ENCODE results near the gene ZSWIM8.

ZSWIM8 gene

GRCh38 chr10:73744664-73744975, 40.8 kb upstream of the ZSWIM8 start:
- TF ChIP-seq NFRKB (IDR thresholded peaks at IDR 0.05) = no peak
- TF ChIP-seq SP1 (IDR thresholded peaks at IDR 0.05) = no peak
- TF ChIP-seq FOXA1 (IDR thresholded peaks at IDR 0.05) = no peak
- no peak for TF ChIP-seq ELF4 (IDR thresholded peaks at IDR 0.05)
- no peak for TF ChIP-seq BHLHE40 (IDR thresholded peaks at IDR 0.05; ENCODE audit: borderline replicate concordance)
- no peak for TF ChIP-seq CTBP1 (IDR thresholded peaks at IDR 0.05; ENCODE audit: borderline replicate concordance)
- no peak for TF ChIP-seq SUZ12 (IDR thresholded peaks at IDR 0.05)
- TF ChIP-seq TARDBP (IDR thresholded peaks at IDR 0.05) = no peak
- no peak for TF ChIP-seq ZNF384 (IDR thresholded peaks at IDR 0.05)
- no peak for TF ChIP-seq FOXK2 (IDR thresholded peaks at IDR 0.05)
- no peak for TF ChIP-seq L3MBTL2 (conservative IDR thresholded peaks at IDR 0.05)
- TF ChIP-seq FOXM1 (IDR thresholded peaks at IDR 0.05; ENCODE audit: borderline replicate concordance) = no peak
- DNase-seq (ENCODE audit: extremely low spot score) = peak; percentile 68
- POLR2A ChIA-PET = interaction anchor here (0.9 to 6.0 kb wide), 5 partner anchors 12 to 37 kb away, joined by 3 to 68 read pairs (median 10); partner anchors contain the start of gene CHCHD1
- CTCF ChIA-PET = interaction anchor here (0.6 to 0.9 kb wide), 2 partner anchors 11 to 206 kb away, joined by 3 to 6 read pairs; no protein-coding TSS in a partner anchor

GRCh38 chr10:73746721-73747120, 38.7 kb upstream of the ZSWIM8 start:
- TF ChIP-seq TARDBP (IDR thresholded peaks at IDR 0.05) = no peak
- TF ChIP-seq PKNOX1 (IDR thresholded peaks at IDR 0.05) = no peak
- TF ChIP-seq ELF4 (IDR thresholded peaks at IDR 0.05) = no peak
- no peak for TF ChIP-seq FOXA1 (IDR thresholded peaks at IDR 0.05)
- no peak for TF ChIP-seq SP1 (IDR thresholded peaks at IDR 0.05)
- no peak for TF ChIP-seq CTBP1 (IDR thresholded peaks at IDR 0.05; ENCODE audit: borderline replicate concordance)
- no peak for TF ChIP-seq NFRKB (IDR thresholded peaks at IDR 0.05)
- TF ChIP-seq ARNT (IDR thresholded peaks at IDR 0.05) = no peak
- no peak for TF ChIP-seq HDGF (IDR thresholded peaks at IDR 0.05; ENCODE audit: borderline replicate concordance)
- no peak for TF ChIP-seq LEF1 (IDR thresholded peaks at IDR 0.05; ENCODE audit: borderline replicate concordance)
- no peak for TF ChIP-seq FOXK2 (IDR thresholded peaks at IDR 0.05)
- TF ChIP-seq FOXM1 (IDR thresholded peaks at IDR 0.05; ENCODE audit: borderline replicate concordance) = no peak
- CTCF ChIA-PET = no interaction called here
- DNase-seq (ENCODE audit: extremely low spot score) = no peak
- POLR2A ChIA-PET = interaction anchor here (0.6 to 6.0 kb wide), 2 partner anchors 9 to 16 kb away, joined by 4 to 68 read pairs; no protein-coding TSS in a partner anchor

- no peak for TF ChIP-seq FOXM1 (IDR thresholded peaks at IDR 0.05; ENCODE audit: borderline replicate concordance)
- TF ChIP-seq ARNT (IDR thresholded peaks at IDR 0.05) = no peak
- no peak for TF ChIP-seq L3MBTL2 (conservative IDR thresholded peaks at IDR 0.05)
- no peak for TF ChIP-seq CTBP1 (IDR thresholded peaks at IDR 0.05; ENCODE audit: borderline replicate concordance)
- TF ChIP-seq FOXK2 (IDR thresholded peaks at IDR 0.05) = no peak
- TF ChIP-seq ELF4 (IDR thresholded peaks at IDR 0.05) = no peak
- TF ChIP-seq HDGF (IDR thresholded peaks at IDR 0.05; ENCODE audit: borderline replicate concordance) = no peak
- no peak for TF ChIP-seq BHLHE40 (IDR thresholded peaks at IDR 0.05; ENCODE audit: borderline replicate concordance)
- no peak for TF ChIP-seq PKNOX1 (IDR thresholded peaks at IDR 0.05)
- ChIA-PET POLR2A (no interaction called here), CTCF (no interaction called here)
- DNase-seq (ENCODE audit: extremely low spot score) = no peak
These were observed 34.6 kb upstream of the ZSWIM8 start for GRCh38 chr10:73750819-73751218.

GRCh38 chr10:73756183-73756582, 29.2 kb upstream of the ZSWIM8 start:
- POLR2A ChIA-PET = interaction anchor here (0.6 kb wide), 1 partner anchor 9 kb away, joined by 4 read pairs; no protein-coding TSS in a partner anchor
- TF ChIP-seq LEF1 (IDR thresholded peaks at IDR 0.05; ENCODE audit: borderline replicate concordance) = no peak
- no peak for TF ChIP-seq ARNT (IDR thresholded peaks at IDR 0.05)
- no peak for TF ChIP-seq ELF4 (IDR thresholded peaks at IDR 0.05)
- TF ChIP-seq FOXK2 (IDR thresholded peaks at IDR 0.05) = no peak
- TF ChIP-seq SP1 (IDR thresholded peaks at IDR 0.05) = no peak
- TF ChIP-seq NFRKB (IDR thresholded peaks at IDR 0.05) = no peak
- no peak for TF ChIP-seq PKNOX1 (IDR thresholded peaks at IDR 0.05)
- no peak for TF ChIP-seq TARDBP (IDR thresholded peaks at IDR 0.05)
- no peak for TF ChIP-seq FOXA1 (IDR thresholded peaks at IDR 0.05)
- no peak for TF ChIP-seq SUZ12 (IDR thresholded peaks at IDR 0.05)
- no peak for TF ChIP-seq CTBP1 (IDR thresholded peaks at IDR 0.05; ENCODE audit: borderline replicate concordance)
- no peak for TF ChIP-seq BHLHE40 (IDR thresholded peaks at IDR 0.05; ENCODE audit: borderline replicate concordance)
- TF ChIP-seq HDGF (IDR thresholded peaks at IDR 0.05; ENCODE audit: borderline replicate concordance) = no peak
- no peak for TF ChIP-seq L3MBTL2 (conservative IDR thresholded peaks at IDR 0.05)
- TF ChIP-seq FOXM1 (IDR thresholded peaks at IDR 0.05; ENCODE audit: borderline replicate concordance) = no peak
- TF ChIP-seq ZNF384 (IDR thresholded peaks at IDR 0.05) = no peak
- no peak for DNase-seq (ENCODE audit: extremely low spot score)
- CTCF ChIA-PET = no interaction called here

- TF ChIP-seq SP1 (IDR thresholded peaks at IDR 0.05) (no peak), ELF4 (IDR thresholded peaks at IDR 0.05) (no peak), ARNT (IDR thresholded peaks at IDR 0.05) (no peak), TARDBP (IDR thresholded peaks at IDR 0.05) (no peak), PKNOX1 (IDR thresholded peaks at IDR 0.05) (no peak), LEF1 (IDR thresholded peaks at IDR 0.05; ENCODE audit: borderline replicate concordance) (no peak), SUZ12 (IDR thresholded peaks at IDR 0.05) (no peak), CTBP1 (IDR thresholded peaks at IDR 0.05; ENCODE audit: borderline replicate concordance) (no peak), FOXM1 (IDR thresholded peaks at IDR 0.05; ENCODE audit: borderline replicate concordance) (no peak), NFRKB (IDR thresholded peaks at IDR 0.05) (no peak)
- no peak for DNase-seq (ENCODE audit: extremely low spot score)
- POLR2A ChIA-PET = interaction anchor here (1.1 to 1.8 kb wide), 2 partner anchors 10 to 13 kb away, joined by 3 to 8 read pairs; a partner anchor contains a TSS
- CTCF ChIA-PET = interaction anchor here (0.6 kb wide), 1 partner anchor 174 kb away, joined by 5 read pairs; no protein-coding TSS in a partner anchor
These were observed 26.5 kb upstream of the ZSWIM8 start for GRCh38 chr10:73758704-73759511.

Data from HEK293T (cell line).